ENCODE results near the gene PSMD13.
A peak's percentile ranks its signal among the peaks of the same experiment; 100 is the strongest.
"Not testable (repeated sequence)": the region's sequence is repeated elsewhere in the genome, so short reads cannot be mapped to it uniquely, and the experiment has no call there.

Gene PSMD13

DNA sequence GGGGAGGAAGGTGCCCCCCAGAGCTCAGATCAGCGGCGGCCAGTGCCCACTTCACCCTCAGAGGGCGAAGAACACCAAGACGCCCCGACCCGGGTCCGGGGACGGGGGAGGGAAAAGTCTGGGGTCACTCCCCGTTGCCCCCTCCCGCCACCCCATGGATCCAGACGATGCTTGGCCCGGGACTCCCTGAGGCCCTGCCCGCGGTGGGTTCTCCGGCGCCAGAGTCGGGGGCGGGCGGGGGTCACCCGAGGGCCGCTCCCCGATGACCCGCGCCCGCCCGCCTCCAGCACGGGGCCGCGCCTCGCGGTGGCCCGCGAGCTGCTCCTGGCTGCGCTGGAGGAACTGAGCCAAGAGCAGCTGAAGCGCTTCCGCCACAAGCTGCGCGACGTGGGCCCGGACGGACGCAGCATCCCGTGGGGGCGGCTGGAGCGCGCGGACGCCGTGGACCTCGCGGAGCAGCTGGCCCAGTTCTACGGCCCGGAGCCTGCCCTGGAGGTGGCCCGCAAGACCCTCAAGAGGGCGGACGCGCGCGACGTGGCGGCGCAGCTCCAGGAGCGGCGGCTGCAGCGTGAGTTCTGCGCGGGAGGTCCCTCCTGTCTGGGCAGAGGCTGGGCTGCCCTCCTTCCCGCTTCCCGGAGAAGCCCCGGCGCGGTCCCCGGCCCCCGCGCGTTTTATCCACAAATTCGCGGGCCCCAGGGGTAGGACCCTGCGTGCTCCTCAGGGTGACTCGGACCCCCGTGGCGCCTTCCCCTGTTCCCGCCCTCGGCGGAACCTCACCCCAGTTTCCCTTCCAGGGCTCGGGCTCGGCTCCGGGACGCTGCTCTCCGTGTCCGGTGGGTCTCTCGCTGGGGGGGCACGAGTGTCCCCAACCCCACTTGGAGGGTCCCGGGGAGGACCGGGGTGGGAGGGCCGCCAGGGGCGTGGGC, 42.5 kb downstream of the PSMD13 start:
- DNase-seq, result no peak

DNA sequence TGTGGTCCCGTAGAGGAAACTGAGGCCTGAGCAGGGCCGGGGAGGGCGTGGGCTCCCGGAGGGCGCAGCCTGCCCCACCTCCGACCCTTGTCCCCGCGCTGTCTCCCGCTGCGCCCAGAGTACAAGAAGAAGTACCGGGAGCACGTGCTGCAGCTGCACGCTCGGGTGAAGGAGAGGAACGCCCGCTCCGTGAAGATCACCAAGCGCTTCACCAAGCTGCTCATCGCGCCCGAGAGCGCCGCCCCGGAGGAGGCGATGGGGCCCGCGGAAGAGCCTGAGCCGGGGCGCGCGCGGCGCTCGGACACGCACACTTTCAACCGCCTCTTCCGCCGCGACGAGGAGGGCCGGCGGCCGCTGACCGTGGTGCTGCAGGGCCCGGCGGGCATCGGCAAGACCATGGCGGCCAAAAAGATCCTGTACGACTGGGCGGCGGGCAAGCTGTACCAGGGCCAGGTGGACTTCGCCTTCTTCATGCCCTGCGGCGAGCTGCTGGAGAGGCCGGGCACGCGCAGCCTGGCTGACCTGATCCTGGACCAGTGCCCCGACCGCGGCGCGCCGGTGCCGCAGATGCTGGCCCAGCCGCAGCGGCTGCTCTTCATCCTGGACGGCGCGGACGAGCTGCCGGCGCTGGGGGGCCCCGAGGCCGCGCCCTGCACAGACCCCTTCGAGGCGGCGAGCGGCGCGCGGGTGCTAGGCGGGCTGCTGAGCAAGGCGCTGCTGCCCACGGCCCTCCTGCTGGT, 43.4 kb downstream of the PSMD13 start:
- DNase-seq, result no peak

DNA sequence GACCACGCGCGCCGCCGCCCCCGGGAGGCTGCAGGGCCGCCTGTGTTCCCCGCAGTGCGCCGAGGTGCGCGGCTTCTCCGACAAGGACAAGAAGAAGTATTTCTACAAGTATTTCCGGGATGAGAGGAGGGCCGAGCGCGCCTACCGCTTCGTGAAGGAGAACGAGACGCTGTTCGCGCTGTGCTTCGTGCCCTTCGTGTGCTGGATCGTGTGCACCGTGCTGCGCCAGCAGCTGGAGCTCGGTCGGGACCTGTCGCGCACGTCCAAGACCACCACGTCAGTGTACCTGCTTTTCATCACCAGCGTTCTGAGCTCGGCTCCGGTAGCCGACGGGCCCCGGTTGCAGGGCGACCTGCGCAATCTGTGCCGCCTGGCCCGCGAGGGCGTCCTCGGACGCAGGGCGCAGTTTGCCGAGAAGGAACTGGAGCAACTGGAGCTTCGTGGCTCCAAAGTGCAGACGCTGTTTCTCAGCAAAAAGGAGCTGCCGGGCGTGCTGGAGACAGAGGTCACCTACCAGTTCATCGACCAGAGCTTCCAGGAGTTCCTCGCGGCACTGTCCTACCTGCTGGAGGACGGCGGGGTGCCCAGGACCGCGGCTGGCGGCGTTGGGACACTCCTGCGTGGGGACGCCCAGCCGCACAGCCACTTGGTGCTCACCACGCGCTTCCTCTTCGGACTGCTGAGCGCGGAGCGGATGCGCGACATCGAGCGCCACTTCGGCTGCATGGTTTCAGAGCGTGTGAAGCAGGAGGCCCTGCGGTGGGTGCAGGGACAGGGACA, 44.1 kb downstream of the PSMD13 start:
- DNase-seq, result no peak

DNA sequence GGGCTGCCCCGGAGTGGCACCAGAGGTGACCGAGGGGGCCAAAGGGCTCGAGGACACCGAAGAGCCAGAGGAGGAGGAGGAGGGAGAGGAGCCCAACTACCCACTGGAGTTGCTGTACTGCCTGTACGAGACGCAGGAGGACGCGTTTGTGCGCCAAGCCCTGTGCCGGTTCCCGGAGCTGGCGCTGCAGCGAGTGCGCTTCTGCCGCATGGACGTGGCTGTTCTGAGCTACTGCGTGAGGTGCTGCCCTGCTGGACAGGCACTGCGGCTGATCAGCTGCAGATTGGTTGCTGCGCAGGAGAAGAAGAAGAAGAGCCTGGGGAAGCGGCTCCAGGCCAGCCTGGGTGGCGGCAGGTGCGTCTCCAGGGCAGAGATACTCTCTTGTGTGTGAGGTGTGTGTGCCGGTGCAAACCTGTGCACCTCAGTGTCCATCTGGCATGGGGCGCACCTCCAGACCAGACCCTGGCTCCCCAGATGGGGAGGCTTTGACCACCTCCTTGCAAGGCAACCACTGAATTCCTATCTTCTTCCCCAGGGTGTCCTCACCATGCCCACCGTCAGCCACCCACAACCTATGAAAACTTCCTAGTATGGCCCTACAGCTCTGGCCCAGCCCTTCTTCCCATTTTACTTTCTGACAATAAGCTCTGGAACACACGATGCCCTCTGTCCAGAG, 44.8 kb downstream of the PSMD13 start:
- no peak for DNase-seq

DNA sequence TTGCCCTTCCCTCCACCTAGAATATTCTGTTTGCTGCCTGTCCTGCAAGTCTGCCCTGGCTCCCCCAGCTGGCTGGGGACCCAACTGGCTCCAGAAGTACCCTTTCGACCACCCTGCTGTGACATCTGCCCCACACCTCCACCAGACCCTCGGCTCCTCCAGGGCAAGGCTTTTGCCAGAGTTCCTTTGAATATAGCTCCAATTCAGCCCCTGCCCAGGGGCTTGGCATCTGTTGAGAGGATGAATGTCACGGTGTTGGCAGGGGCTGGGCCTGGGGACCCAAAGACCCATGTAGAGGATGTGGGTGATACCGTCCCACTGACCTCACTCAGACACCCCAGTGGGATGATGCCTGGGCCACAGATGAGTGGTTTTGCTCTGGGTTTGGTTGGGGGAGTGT, 45.4 kb downstream of the PSMD13 start:
- DNase-seq, result no peak

DNA sequence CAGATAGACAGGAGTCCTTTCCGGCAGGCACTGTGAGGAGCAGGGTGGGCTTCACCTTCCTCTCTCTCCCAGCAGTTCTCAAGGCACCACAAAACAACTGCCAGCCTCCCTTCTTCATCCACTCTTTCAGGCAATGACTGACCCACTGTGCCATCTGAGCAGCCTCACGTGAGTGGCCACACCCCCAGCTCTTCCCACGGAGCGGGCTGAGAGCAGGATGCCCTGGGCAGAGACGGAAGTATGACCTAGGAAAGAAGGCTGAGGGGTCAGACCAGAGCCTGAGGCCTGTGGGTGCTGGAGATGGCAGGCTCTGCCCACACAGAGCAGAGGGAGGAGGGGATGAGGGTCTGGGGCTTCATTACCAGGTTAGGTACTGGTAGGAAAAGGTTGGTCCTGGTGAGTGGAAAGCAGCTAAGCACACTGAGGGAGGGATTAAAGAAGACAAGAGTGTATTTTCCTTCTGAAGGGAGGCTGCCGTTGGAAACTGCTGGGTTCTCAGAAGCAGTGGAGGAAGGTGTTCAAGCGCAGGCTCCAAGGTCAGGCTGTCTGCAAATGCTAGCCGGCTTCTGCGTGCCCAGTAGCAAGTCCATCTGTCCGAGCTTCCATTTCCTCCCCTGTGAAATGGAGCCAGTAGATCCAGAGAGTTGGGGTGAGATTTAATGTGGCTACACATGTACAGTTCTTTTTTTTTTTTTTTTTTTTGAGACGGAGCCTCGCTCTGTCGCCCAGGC, 46.0 kb downstream of the PSMD13 start:
- no peak for DNase-seq

DNA sequence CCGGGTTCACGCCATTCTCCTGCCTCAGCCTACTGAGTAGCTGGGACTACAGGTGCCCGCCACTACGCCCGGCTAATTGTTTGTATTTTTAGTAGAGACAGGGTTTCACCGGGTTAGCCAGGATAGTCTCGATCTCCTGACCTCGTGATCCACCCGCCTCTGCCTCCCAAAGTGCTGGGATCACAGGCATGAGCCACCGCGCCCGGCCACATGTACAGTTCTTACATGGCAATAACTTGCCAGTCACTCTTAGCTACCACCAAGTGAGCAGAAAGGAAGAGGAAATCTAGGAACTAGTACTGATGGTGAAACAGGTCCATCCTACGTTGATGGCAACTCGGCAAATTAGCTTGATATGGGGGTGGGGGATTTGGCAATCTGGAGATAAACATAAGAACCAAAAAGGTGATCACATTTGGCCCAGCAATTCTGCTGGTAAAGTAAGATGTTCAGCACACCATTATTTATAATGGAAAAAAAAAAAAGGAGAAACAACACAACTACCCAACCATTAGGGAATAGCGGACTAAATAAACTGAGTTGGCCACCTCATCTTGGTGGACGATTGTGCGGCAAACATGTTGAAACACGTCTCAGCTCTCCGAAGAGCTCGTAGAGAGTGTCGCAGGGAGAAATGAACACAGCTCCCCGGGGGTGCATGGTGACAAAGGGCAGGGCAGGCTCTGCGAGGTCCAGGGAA, 46.8 kb downstream of the PSMD13 start:
- no peak for DNase-seq

DNA sequence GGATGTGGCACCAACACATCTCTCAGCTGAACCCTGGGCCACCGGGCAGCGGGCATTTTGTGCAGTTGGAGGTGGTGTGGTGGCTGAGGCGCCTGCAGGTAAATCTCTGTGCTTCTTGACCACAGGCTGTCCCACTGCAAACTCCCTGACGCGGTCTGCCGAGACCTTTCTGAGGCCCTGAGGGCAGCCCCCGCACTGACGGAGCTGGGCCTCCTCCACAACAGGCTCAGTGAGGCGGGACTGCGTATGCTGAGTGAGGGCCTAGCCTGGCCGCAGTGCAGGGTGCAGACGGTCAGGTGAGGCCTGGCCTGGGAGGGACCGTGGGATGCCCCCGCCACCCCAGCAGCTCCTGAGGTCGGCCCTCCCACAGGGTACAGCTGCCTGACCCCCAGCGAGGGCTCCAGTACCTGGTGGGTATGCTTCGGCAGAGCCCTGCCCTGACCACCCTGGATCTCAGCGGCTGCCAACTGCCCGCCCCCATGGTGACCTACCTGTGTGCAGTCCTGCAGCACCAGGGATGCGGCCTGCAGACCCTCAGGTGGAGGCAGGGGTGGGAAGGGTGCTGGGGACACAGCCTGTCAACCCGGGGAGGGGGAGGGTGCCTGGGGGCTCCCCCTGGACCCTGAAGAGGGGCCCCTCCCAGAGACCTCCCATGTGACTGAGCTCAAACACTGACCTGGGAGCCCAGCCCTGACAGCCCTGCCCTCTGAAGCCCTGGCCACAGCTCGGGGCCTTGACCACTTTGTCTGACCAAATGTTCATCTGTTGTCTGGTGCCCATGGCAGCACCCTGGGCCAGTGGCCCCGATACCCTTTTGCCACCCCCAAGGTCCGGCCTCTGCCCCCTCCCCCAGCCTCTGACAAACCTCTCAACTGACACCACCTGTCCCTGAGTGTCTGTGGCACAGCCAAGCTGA, 47.6 kb downstream of the PSMD13 start:
- DNase-seq, result no peak

DNA sequence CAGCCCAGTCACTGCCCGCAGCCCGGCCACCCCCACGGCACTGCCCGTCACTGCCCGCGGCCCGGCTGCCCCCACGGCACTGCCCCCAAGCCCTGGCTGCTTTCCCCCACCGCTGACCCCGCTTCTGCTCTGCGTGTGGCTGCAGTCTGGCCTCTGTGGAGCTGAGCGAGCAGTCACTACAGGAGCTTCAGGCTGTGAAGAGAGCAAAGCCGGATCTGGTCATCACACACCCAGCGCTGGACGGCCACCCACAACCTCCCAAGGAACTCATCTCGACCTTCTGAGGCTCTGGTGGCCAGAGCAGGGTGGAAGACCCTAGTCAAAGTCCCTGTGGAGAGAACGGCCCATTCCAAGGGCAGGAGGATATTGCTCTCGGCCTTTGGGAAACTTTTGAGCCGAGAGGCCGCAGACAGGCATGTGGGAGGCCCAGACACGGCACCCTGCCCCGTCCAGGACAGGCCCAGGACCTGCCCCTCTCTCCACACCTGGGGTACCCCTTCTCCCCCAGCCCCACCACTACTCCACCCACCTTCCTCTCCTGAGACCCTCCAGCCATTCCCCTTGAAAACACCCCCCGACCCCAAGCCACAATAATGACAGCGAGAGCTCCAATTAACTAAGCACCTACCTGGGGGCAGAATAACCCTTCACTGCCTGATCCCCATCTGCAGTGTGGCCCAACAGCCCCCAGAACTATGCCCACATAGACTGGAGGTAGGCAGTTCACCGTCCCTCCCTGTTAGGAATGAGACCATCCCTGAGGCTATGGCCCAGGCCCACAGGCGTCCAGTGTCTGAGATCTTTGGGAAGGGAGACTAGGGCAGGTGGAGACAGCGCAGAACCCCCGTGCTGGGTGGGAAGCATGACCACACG, 48.5 kb downstream of the PSMD13 start:
- DNase-seq, result no peak

DNA sequence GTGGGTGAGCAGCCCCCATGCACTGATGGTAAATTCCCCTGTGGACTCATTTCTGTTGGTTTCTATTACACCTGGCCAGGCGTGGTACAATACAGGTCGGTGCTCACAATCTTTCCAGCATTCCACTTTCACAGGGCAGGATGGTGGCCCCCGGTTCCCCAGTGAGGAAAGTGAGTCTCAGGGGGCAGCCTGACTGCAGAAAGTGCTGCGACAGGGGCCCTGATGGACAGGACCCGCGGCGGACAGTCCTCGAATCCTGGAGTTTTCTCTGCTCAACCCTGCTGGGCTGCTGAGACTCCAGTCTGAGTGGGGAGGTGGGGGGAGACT, 49.1 kb downstream of the PSMD13 start:
- no peak for DNase-seq

DNA sequence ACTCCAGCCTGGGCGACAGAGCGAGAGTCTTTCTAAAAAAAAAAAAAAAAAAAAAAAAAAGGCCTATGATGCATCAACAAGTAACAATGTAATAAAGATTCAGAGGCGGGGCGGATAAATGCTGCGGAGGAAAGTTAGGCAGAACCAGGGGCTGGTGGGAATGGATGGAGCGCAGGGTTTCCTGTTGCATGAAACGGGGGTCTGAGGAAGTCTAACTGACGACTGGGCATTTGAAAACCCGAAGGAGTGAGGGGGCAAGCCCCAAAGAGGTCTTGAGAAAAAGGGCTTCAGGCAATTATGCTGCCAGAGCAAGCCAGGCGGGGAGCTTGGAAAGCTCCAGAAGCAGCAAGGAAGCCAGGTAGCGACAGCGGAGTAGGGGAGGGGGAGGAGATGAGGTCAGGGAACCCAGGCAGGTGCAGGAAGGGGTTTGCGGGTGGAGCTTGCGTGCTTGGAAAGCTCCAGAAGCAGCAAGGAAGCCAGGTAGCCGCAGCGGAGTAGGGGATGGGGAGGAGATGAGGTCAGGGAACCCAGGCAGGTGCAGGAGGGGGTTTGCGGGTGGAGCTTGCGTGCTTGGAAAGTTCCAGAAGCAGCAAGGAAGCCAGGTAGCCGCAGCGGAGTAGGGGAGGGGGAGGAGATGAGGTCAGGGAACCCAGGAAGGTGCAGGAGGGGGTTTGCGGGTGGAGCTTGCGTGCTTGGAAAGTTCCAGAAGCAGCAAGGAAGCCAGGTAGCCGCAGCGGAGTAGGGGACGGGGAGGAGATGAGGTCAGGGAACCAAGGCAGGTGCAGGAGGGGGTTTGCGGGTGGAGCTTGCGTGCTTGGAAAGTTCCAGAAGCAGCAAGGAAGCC, 50.4 kb downstream of the PSMD13 start:
- not testable (repeated sequence) for DNase-seq

DNA sequence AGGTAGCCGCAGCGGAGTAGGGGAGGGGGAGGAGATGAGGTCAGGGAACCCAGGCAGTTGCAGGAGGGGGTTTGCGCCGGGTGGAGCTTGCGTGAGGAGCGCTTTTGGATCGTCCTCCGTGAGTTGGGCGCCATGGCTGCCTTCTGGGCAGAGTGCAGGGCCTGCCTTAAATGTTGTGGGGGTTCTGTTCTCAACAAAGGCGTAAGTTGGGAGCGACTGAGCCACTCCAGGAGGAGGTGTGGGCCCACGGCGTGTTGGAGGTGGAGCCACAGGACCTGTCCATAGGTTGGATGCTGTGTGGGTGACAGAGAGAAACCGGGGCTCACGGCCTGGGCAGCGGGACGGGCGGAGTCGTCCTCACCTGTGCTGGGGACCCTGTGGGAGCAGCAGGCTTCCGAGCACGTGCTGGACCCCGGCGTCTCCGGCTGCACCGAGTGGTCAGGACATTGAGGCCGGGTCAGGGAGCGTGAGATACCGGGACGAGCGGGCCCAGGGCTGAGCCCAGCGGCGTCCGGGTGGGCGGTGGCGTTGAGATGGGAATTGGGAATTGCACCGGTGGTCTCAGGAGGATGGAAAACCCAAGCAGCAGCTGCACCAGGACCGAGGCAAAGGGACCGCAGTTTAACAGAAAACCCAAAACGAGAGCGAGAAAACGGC, 51.2 kb downstream of the PSMD13 start:
- no peak for DNase-seq

DNA sequence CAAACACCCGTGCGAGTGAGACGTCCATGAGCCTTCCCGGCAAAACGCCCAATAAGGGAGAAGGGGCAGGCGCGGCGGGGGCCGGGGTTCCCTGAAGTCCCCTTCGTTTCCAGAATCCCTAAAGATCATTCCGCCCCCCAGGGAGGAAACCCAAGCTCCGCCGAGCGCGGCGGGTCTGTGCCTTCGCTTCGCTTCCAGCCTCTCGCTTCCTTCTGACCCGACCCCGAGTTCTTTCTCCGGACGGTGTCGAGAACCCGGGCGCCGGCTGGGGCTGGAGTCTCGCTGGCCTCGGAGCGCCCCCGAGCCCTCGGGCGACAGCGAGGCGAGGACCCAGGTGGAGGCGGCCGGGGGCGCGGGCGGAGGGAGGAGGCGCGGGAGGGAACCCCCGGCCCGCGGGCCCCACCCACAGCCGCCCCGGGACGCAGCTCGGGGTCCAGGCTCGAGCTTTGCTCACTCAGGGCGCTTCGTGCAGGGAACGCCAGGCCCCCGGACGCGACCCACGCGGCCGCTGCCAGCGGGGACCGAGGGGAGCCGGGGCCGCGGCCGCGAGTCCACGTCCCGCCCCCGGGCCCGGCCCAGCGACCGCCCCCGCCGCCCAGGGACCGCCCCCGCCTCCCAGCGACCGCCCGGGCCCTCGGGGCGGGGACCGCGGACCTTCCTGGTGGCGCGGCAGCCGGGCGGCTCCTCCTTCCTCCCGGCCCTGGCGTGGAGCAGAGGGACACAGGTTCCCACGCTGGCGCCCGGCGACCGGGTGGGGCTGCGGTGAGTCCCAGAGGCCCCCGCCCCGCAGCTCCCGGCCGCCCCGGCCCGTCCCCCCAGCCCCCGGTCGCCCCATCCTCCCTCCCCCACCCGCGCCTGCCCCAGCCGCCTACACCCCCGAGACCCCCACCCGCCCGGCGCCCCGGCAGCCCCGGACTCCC, 52.0 kb downstream of the PSMD13 start, which contains the start of gene PGGHG:
PGGHG (plus strand) TSS at position 649 of the 920 bp plus-strand sequence. CDS start 691 bp downstream, outside the sequence.
- DNase-seq, result peak; percentile 75

DNA sequence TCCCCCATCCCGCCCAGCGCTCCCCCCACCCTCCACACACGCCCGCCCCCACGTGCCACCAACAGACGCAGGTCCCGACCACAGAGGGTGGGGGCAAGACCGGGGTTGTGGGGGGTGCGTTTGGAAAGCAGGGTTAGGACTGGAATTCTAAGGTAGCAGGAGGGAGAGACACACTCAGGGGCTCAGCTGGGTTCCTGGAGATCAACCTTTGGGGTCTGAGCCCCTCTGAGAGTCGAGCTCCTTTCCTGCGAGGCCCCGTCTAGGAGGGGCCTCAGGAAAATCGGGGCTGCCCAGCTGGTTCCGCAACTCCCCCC, 52.6 kb downstream of the PSMD13 start:
- no peak for DNase-seq

DNA sequence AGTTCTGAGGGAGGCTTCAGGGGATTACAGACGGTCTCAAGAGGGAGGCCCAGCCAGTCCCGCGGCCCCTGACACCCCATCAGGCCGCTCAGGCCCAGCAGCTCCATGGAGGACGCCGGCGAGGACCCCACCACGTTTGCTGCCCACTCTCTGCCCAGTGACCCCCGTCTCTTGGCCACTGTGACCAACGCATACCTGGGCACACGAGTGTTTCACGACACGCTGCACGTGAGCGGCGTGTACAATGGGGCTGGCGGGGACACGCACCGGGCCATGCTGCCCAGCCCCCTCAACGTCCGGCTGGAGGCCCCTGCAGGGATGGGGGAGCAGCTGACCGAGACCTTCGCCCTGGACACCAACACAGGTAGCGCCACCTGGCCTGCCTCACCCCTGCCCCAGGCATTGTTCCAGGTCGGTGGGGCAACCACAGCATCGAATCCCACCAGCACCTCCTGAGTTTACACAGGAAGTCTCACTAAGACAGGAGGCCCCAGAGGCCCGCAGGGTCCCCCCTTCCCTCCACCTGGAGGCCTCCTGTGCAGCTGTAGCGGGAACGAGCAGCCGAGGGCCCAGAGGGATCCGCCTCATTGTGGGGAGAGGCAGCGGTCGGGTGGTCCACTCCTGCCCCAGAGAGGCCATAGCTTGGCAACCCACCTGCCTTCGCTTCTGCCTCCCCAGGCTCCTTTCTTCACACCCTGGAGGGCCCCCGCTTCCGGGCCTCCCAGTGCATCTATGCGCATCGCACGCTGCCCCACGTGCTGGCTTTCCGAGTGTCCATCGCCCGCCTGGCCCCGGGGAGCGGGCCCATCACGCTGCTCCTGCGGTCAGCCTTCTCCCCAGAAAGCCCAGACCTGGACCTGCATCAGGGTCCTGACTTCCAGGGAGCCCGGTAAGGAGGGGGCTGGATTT, 53.2 kb downstream of the PSMD13 start:
- DNase-seq, result no peak
